ENCODE data around the gene KCNC1. TPM values are rescaled to one million over a fixed set of nuclear protein-coding genes. Genes with fewer than 3 reads are reported as not detected.

Gene KCNC1
- total and polyA plus RNA-seq, 9 of the 15 experiments (the other 6 are each of a cell fraction or from before 2014, with no cell fraction given), result 0.05 to 0.08 TPM; not detected in 7

GRCh38 chr11:17736930-17737817 is 2.6 kb downstream of the KCNC1 start:
- DNase-seq (ENCODE audit: extremely low read depth in 1 of 4, low spot score in 3 of 4) (no peak), FAIRE-seq (no peak), ATAC-seq (no peak)
- no peaks in the 10 kb centered on the region for H3K9me3 ChIP-seq (replicated peaks; ENCODE audit: control insufficient read depth, insufficient read depth, low read depth, low read length)
- no peaks in the 10 kb centered on the region for H3K79me2 ChIP-seq (ENCODE audit: control insufficient read depth, insufficient read depth, low read length)
- WGBS (ENCODE audit: insufficient coverage, low coverage, missing lambda C conversion rate), result 6% methylated on average over 14 of the region's 15 CpGs
- H3K4me3 ChIP-seq, result no peak overlapping the region
- ChIA-PET CTCF (ENCODE audit: low intra/inter-chr PET ratio) (no interaction called here), POLR2A (interaction anchor here (0.6 kb wide), 1 partner anchor 18 kb away, joined by 4 read pairs; no protein-coding TSS in a partner anchor)
- H3K4me2 ChIP-seq (ENCODE audit: insufficient read depth, low read length), result no peak overlapping the region
- no peak overlapping the region for H2AFZ ChIP-seq (ENCODE audit: low read depth, low read length)
- H4K20me1 ChIP-seq (replicated peaks; ENCODE audit: control insufficient read depth, insufficient read depth, low read length), result peaks cover 12% of the 10 kb centered on the region; the same call in 1 of the 2 replicates
- H3K9me1 ChIP-seq (ENCODE audit: control insufficient read depth, insufficient read depth, low read length), result no peaks in the 10 kb centered on the region
- intact Hi-C loops (cut with micrococcal nuclease) (loop anchor here (10.0 kb wide), 1 partner anchor 168 kb away; no protein-coding TSS in a partner anchor), in situ Hi-C loops (cut with MboI) (no loop called here)
- H3K27me3 ChIP-seq (ENCODE audit: control insufficient read depth in 2 of 2, insufficient read depth in 2 of 2, low read length in 2 of 2), result peaks cover 5 to 56% of the 10 kb centered on the region in 2 experiments; a peak in 4 of 5 replicates
- H3K4me1 ChIP-seq (replicated peaks in 1 of 2; ENCODE audit: control insufficient read depth in 2 of 2, insufficient read depth in 2 of 2, low read length in 2 of 2), result peaks cover 0 to 17% of the 10 kb centered on the region in 2 experiments; a peak in 3 of 5 replicates
- TF ChIP-seq PREB (CRISPR knock-in tag; IDR thresholded peaks at IDR 0.05), result no peak
- TF ChIP-seq SPI1 (IDR thresholded peaks at IDR 0.05; ENCODE audit: borderline replicate concordance, low read depth, low read length), result peak; percentile 92
- no peak for TF ChIP-seq SAFB (IDR thresholded peaks at IDR 0.05; ENCODE audit: borderline replicate concordance, low read depth, low read length)
- TF ChIP-seq MCM5 (IDR thresholded peaks at IDR 0.05; ENCODE audit: low read depth), result no peak
- no peak for TF ChIP-seq ZNF408 (CRISPR knock-in tag; IDR thresholded peaks at IDR 0.05; ENCODE audit: low read depth)
- no peak for TF ChIP-seq NR3C1 (CRISPR knock-in tag; IDR thresholded peaks at IDR 0.05)
- TF ChIP-seq NFE2 (IDR thresholded peaks at IDR 0.05; ENCODE audit: low read depth), result no peak
- no TSS peak for BruUV-seq (replicated peaks)
- H3K27ac ChIP-seq (ENCODE audit: extremely low read depth, low read depth, low read length), result no peak overlapping the region
- H3K9ac ChIP-seq (ENCODE audit: insufficient read depth in 1 of 2, low read depth in 2 of 2, low read length in 2 of 2), result no peak overlapping the region
- H3K36me3 ChIP-seq (ENCODE audit: control insufficient read depth, insufficient read depth, low read length), result no peaks in the 10 kb centered on the region

Data from K562 (cell line).